ENCODE results near the gene EDN3.

The EDN3 gene

DNA sequence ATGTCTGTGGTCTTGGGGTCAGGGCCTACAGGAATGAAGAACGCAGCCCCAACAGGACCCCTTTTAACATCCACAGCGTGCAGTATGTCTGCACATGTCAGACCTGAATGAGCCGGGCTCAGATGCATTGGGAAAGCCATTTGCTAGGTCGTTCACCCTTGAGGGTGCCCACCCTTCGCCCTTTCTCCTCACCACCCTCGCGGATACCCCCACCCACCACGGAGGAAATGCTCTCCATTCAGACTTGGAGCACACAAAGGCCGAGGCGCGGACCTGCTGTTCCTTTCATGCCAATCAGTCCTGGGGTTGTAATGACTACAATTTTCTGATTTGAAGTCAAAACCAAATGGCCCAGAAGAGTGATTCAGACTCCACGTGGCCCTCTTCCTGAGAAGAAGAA, 62.7 kb downstream of the EDN3 start:
- WGBS, 2 experiments (ENCODE audit: insufficient coverage in 2 of 2): 74 to 76% methylated on average over 6 to 10 of the region's 12 CpGs
- Histone ChIP-seq H3K9me3 (ENCODE audit: control insufficient read depth, low read length) (no peaks in the 10 kb centered on the region), H3K27ac (ENCODE audit: low read depth, low read length, severe bottlenecking) (no peak overlapping the region), H3K4me3 (ENCODE audit: extremely low read depth, insufficient read depth, low read length, poor library complexity, severe bottlenecking) (no peak overlapping the region), H3K36me3 (ENCODE audit: control insufficient read depth, insufficient read depth, low read length) (no peaks in the 10 kb centered on the region), H3K4me1 (ENCODE audit: control insufficient read depth, insufficient read depth, low read length, poor library complexity, severe bottlenecking) (no peaks in the 10 kb centered on the region)

DNA sequence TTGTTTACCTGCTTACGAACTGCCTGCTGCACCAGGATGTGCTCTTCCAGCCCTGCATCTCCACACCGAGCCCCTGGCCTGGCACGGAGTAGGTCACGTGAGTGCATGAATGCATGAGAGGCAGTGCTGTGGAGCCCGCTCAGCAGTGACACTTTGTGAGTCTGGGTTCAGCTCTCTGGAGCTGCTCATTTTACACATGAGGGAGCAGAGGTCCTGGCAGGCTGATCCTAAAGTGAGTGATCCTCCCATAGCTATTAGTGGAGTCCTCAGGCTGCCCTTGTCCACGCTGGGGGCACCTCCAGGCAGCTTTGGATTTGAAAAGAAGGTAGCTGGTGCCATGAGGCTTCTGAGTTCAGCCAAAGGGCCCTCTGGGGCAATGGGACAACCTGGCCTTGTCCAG, 64.2 kb downstream of the EDN3 start:
- H3K9me3 ChIP-seq (ENCODE audit: control insufficient read depth, low read length): no peaks in the 10 kb centered on the region
- WGBS, 2 experiments (ENCODE audit: insufficient coverage in 2 of 2): 88 to 92% methylated on average over 6 of the region's 6 CpGs
- H3K27ac ChIP-seq (ENCODE audit: low read depth, low read length, severe bottlenecking): no peak overlapping the region
- H3K4me3 ChIP-seq (ENCODE audit: extremely low read depth, insufficient read depth, low read length, poor library complexity, severe bottlenecking): no peak overlapping the region
- no peaks in the 10 kb centered on the region for H3K4me1 ChIP-seq (ENCODE audit: control insufficient read depth, insufficient read depth, low read length, poor library complexity, severe bottlenecking)
- H3K36me3 ChIP-seq (ENCODE audit: control insufficient read depth, insufficient read depth, low read length): no peaks in the 10 kb centered on the region

DNA sequence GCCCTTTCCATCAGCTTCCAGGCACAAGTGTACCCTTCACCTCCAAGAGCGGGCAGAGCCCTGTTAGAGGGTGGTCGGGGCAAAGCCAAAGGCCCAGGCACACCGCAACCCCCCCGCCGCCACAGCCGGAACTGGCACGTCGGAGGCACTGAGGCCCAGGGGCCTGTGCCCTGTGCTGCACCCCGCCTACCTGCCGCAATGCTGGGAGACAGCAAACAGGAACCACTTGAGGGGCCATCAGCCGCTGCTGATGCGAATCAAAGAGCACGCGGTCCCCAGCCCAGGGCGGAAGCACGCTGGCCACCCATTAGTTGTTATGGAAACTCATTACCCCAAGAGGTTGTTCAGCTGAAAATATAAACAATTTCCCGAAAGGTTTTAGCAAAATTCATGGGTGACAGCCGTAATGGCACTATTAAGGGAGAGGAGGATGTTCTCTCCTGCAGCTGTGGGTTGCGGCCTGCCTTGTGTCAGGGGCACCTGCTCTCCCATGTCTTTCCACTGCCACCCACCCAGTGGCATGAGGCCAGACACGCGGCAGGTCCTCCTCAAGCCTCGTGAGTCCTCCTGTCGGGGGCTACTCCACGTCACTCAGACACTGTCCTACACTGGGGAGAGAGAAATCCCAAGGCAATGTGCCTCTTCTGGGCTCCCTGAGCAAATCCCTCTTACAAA, 65.3 kb downstream of the EDN3 start:
- Histone ChIP-seq H3K4me3 (ENCODE audit: extremely low read depth, insufficient read depth, low read length, poor library complexity, severe bottlenecking) (no peak overlapping the region), H3K4me1 (ENCODE audit: control insufficient read depth, insufficient read depth, low read length, poor library complexity, severe bottlenecking) (no peaks in the 10 kb centered on the region), H3K27ac (ENCODE audit: low read depth, low read length, severe bottlenecking) (no peak overlapping the region), H3K36me3 (ENCODE audit: control insufficient read depth, insufficient read depth, low read length) (no peaks in the 10 kb centered on the region), H3K9me3 (ENCODE audit: control insufficient read depth, low read length) (no peaks in the 10 kb centered on the region)
- WGBS, 2 experiments (ENCODE audit: insufficient coverage in 2 of 2): 86 to 92% methylated on average over 20 to 22 of the region's 24 CpGs

DNA sequence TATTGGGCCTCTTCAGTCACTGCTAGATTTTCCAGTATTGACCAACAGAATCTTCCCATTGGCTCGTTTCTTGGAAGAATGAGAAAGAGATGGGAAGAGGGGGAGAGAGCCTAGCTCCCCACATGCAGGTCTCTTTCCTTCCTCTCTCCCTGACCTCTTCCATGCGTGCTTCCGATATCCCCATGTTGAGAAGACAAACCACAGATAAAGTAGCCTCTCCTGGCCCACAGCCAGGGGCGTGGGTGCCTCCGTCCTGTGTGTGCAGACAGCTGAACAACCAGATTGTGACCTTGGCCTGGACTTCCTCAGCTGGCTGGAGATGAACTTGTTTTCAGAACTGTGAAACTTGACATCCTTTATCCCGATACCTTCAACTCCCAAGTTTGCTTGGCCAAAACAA, 71.0 kb downstream of the EDN3 start:
- no peak overlapping the region for H3K27ac ChIP-seq (ENCODE audit: low read depth, low read length, severe bottlenecking)
- H3K9me3 ChIP-seq (ENCODE audit: control insufficient read depth, low read length): no peaks in the 10 kb centered on the region

DNA sequence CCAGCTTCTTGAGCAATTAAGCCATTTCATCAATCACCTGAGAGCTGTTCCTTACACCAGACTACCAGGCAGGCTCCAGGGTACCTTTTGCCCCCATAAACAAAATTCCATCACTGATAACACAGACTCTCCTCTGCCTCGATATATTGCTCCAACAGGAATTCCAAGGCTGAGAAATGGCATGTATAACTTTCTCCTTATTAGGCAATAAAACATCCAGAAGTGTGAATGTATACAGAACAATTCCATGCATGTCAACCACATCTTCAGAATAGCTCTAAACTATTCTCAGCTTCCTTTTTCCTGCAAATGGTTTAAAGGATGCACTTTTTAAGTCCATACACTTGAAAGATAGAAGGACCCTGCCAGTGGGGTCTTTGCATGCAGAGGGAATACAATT, 73.8 kb downstream of the EDN3 start:
- Histone ChIP-seq H3K4me3 (ENCODE audit: extremely low read depth, insufficient read depth, low read length, poor library complexity, severe bottlenecking) (no peak overlapping the region), H3K9me3 (ENCODE audit: control insufficient read depth, low read length) (no peaks in the 10 kb centered on the region), H3K36me3 (ENCODE audit: control insufficient read depth, insufficient read depth, low read length) (no peaks in the 10 kb centered on the region), H3K27ac (ENCODE audit: low read depth, low read length, severe bottlenecking) (no peak overlapping the region), H3K4me1 (ENCODE audit: control insufficient read depth, insufficient read depth, low read length, poor library complexity, severe bottlenecking) (no peaks in the 10 kb centered on the region)
- 83% methylated on average over 1 of the region's 1 CpG; no CpG with 5 or more reads in 1 of the 2 experiments for WGBS, 2 experiments (ENCODE audit: insufficient coverage in 2 of 2)

More for the DNA sequence above, 71.0 kb downstream of the EDN3 start:
- H3K4me1 ChIP-seq (ENCODE audit: control insufficient read depth, insufficient read depth, low read length, poor library complexity, severe bottlenecking): no peaks in the 10 kb centered on the region
- H3K36me3 ChIP-seq (ENCODE audit: control insufficient read depth, insufficient read depth, low read length): no peaks in the 10 kb centered on the region
- H3K4me3 ChIP-seq (ENCODE audit: extremely low read depth, insufficient read depth, low read length, poor library complexity, severe bottlenecking): no peak overlapping the region
- WGBS, 2 experiments (ENCODE audit: insufficient coverage in 2 of 2): 81 to 100% methylated on average over 3 to 4 of the region's 6 CpGs

DNA sequence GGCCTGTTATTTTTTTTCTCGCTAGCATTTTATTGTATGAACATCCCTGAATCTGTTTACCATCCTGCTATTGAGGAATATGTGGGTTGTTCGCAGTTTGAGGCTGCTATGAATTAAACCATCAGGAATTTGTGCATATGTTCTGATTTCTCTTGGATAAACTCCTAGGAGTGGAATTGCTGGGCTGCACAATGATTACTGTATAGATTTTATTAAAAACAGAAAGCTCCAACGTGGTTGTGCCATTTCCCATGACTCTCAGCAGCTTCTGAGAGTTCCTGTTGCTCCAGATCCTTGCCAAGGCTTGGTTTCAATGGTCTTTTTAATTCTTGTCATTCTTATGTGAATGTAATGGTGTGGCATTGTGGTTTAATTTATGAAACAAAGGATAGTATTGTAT, 75.1 kb downstream of the EDN3 start:
- WGBS, 2 experiments (ENCODE audit: insufficient coverage in 2 of 2): 60 to 73% methylated on average over 1 to 2 of the region's 3 CpGs
- Histone ChIP-seq H3K4me3 (ENCODE audit: extremely low read depth, insufficient read depth, low read length, poor library complexity, severe bottlenecking) (no peak overlapping the region), H3K27ac (ENCODE audit: low read depth, low read length, severe bottlenecking) (no peak overlapping the region), H3K36me3 (ENCODE audit: control insufficient read depth, insufficient read depth, low read length) (no peaks in the 10 kb centered on the region), H3K9me3 (ENCODE audit: control insufficient read depth, low read length) (no peaks in the 10 kb centered on the region), H3K4me1 (ENCODE audit: control insufficient read depth, insufficient read depth, low read length, poor library complexity, severe bottlenecking) (no peaks in the 10 kb centered on the region)

All from mesodermal cell (in vitro differentiated cells).